ENCODE data around the gene TMEM236.

DNA sequence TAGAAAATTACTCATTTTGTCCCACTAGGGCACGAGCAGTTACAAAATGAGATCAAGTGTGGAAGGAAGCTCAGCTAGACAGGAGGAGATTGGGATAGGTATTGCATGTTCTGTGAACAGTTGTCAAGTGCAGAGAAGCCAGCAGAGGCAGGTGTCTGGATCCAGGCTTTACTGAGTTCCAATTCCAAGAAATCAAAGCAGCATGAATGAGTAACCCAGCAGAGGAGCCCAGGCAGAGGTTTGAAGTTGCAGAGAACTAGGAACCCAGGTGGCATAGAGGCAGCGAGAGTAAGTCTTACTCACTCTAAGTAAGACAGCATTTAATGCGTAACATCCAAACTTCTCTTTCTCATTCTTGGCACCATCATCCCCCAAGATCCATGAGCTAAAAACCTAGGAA is 68.9 kb downstream of the TMEM236 start:
- TF ChIP-seq, protein P1, sequence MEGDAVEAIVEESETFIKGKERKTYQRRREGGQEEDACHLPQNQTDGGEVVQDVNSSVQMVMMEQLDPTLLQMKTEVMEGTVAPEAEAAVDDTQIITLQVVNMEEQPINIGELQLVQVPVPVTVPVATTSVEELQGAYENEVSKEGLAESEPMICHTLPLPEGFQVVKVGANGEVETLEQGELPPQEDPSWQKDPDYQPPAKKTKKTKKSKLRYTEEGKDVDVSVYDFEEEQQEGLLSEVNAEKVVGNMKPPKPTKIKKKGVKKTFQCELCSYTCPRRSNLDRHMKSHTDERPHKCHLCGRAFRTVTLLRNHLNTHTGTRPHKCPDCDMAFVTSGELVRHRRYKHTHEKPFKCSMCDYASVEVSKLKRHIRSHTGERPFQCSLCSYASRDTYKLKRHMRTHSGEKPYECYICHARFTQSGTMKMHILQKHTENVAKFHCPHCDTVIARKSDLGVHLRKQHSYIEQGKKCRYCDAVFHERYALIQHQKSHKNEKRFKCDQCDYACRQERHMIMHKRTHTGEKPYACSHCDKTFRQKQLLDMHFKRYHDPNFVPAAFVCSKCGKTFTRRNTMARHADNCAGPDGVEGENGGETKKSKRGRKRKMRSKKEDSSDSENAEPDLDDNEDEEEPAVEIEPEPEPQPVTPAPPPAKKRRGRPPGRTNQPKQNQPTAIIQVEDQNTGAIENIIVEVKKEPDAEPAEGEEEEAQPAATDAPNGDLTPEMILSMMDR (IDR thresholded peaks at IDR 0.05): no peak
- no peak for TF ChIP-seq POLR2A (IDR thresholded peaks at IDR 0.05)
